ENCODE results near the gene ABCF3. TPM values are rescaled to one million over a fixed set of nuclear protein-coding genes. Genes with fewer than 3 reads are reported as not detected.

Gene ABCF3
- total and polyA plus RNA-seq, 2 of the 13 experiments (the other 11 are each of a cell fraction or from before 2014, with no cell fraction given), result 38.8 to 46.5 TPM

- TSS peak; percentile 84 for BruUV-seq (replicated peaks)
- Histone ChIP-seq H3K36me3 (replicated peaks in 1 of 2; ENCODE audit: control insufficient read depth in 1 of 2, insufficient read depth in 2 of 2, low read length in 2 of 2) (peaks cover 0 to 3% of the 10 kb centered on the region in 2 experiments; a peak in 2 of 5 replicates), H3K4me1 (ENCODE audit: insufficient read depth, low read length) (peaks cover 45% of the 10 kb centered on the region), H3K4me2 (ENCODE audit: low read depth, low read length) (peak overlapping the region; percentile 92), H2AFZ (ENCODE audit: low read length) (no peak overlapping the region), H3K4me3 (replicated peaks in 1 of 3; ENCODE audit: insufficient read depth in 1 of 3, low read depth in 2 of 3, low read length in 3 of 3) (peak overlapping the region; percentile 77 to 100 (median 99)), H3K9ac (ENCODE audit: insufficient read depth, low read depth, low read length) (peak overlapping the region; percentile 97), H3K27ac (ENCODE audit: extremely low read length, insufficient read depth, low read length) (peak overlapping the region; percentile 96), H3K79me2 (ENCODE audit: insufficient read depth, low read length) (peaks cover 48% of the 10 kb centered on the region), H3K27me3 (ENCODE audit: control insufficient read depth in 1 of 2, insufficient read depth in 2 of 2, low read length in 2 of 2) (no peaks in the 10 kb centered on the region; a peak in 1 of 5 replicates), H4K20me1 (ENCODE audit: insufficient read depth, low read length) (peaks cover 24% of the 10 kb centered on the region), H3K9me3 (ENCODE audit: low read length) (no peaks in the 10 kb centered on the region)
- in situ Hi-C loops (cut with HindIII; ENCODE audit: extremely low pct_ligation_motif_present, low pct_unique_long_range_greater_than_20kb) (loop anchor here (5.0 kb wide), 1 partner anchor 91 kb away; the partner anchor contains the start of genes ALG3 and EEF1AKMT4), intact Hi-C loops (cut with micrococcal nuclease; ENCODE audit: unreplicated experiment) (loop anchor here (2.0 kb wide), 2 partner anchors 19 to 93 kb away; partner anchors contain the start of genes ALG3, AP2M1 and EEF1AKMT4)
- peak; percentile 34 for FAIRE-seq
- DNase-seq (ENCODE audit: low spot score), result peak; percentile 68
- POLR2A ChIA-PET, result interaction anchor here (0.8 to 3.1 kb wide), 15 partner anchors 9 to 181 kb away, joined by 3 to 28 read pairs (median 4); partner anchors contain the start of genes ABCC5, ABCF3, AP2M1 and EIF2B5
- 0% methylated on average over 25 of the region's 47 CpGs for WGBS (ENCODE audit: low lambda C conversion rate)
- ATAC-seq, result peak; percentile 79
- CTCF ChIA-PET (ENCODE audit: low intra/inter-chr PET ratio, low total read pairs), result no interaction called here
- peak; percentile 52; the same call in 1 of the 2 replicates for TF ChIP-seq REL (CRISPR knock-in tag; conservative IDR thresholded peaks at IDR 0.05)
- TF ChIP-seq ARHGAP35 (CRISPR knock-in tag; IDR thresholded peaks at IDR 0.05; ENCODE audit: borderline replicate concordance), result 0 out of 2 replicates have a peak, but pooled peaks have one; percentile 43
- 0 out of 2 replicates have a peak, but pooled peaks have one; percentile 22 for TF ChIP-seq KDM5B (CRISPR knock-in tag; IDR thresholded peaks at IDR 0.05; ENCODE audit: borderline replicate concordance)
- TF ChIP-seq MLLT10 (CRISPR knock-in tag; IDR thresholded peaks at IDR 0.05), result no peak
- no peak for TF ChIP-seq ZNF343 (CRISPR knock-in tag; IDR thresholded peaks at IDR 0.05)
- peak; percentile 73 for TF ChIP-seq POLR2AphosphoS5 (IDR thresholded peaks at IDR 0.05; ENCODE audit: low read depth, low read length)
- no peak for TF ChIP-seq ZZZ3 (CRISPR knock-in tag; IDR thresholded peaks at IDR 0.05; ENCODE audit: borderline replicate concordance)
- peak; percentile 22; the same call in 1 of the 2 replicates for TF ChIP-seq ZNF121 (CRISPR knock-in tag; IDR thresholded peaks at IDR 0.05)
- TF ChIP-seq ZNF605 (CRISPR knock-in tag; IDR thresholded peaks at IDR 0.05), result no peak
- TF ChIP-seq SAP130 (CRISPR knock-in tag; IDR thresholded peaks at IDR 0.05; ENCODE audit: low read depth), result 0 out of 2 replicates have a peak, but pooled peaks have one; percentile 64
- peak; percentile 36; the same call in 1 of the 2 replicates for TF ChIP-seq ARID4A (CRISPR knock-in tag; IDR thresholded peaks at IDR 0.05; ENCODE audit: borderline replicate concordance)
- TF ChIP-seq KMT2A (CRISPR knock-in tag; IDR thresholded peaks at IDR 0.05), result peak; percentile 16
- TF ChIP-seq HCFC1 (IDR thresholded peaks at IDR 0.05; ENCODE audit: low read depth, low read length), result no peak
- TF ChIP-seq MAZ (IDR thresholded peaks at IDR 0.05; ENCODE audit: borderline replicate concordance, low read depth, low read length), result peak; percentile 10; the same call in 1 of the 2 replicates
- TF ChIP-seq MAZ (CRISPR knock-in tag; IDR thresholded peaks at IDR 0.05; ENCODE audit: low read depth), result no peak; the same call in 1 of the 2 replicates
- peak; percentile 74 for TF ChIP-seq ZBTB7B (CRISPR knock-in tag; IDR thresholded peaks at IDR 0.05)
- peak; percentile 46; the same call in 1 of the 2 replicates for TF ChIP-seq SALL2 (CRISPR knock-in tag; IDR thresholded peaks at IDR 0.05)
- TF ChIP-seq ATF4 (CRISPR knock-in tag; IDR thresholded peaks at IDR 0.05), result no peak
- 0 out of 2 replicates have a peak, but pooled peaks have one; percentile 39 for TF ChIP-seq ZNF891 (CRISPR knock-in tag; IDR thresholded peaks at IDR 0.05)
These were observed 30.1 kb upstream of the ABCF3 start for GRCh38 chr3:184155644-184156521.

All from HepG2 (cell line).